Activated CD8-positive, alpha-beta memory T cell treated with anti-CD3 and anti-CD28 coated beads, Interleukin-2, amount 50 U/mL, for 1 hour (primary cell): ENCODE measurements around the gene ARV1.
"Not testable (repeated sequence)": the region's sequence is repeated elsewhere in the genome, so short reads cannot be mapped to it uniquely, and the experiment has no call there.

Source experiments
- DNase-seq: peaks from one replicate; pipeline ENCODE4 v3.0.0-alpha.2; 2020; ENCODE audit errors: extremely low read depth

The ARV1 gene

GRCh38 chr1:231041719-231042261 lies 62.9 kb downstream of the ARV1 start:
- DNase-seq = no peak

DNA sequence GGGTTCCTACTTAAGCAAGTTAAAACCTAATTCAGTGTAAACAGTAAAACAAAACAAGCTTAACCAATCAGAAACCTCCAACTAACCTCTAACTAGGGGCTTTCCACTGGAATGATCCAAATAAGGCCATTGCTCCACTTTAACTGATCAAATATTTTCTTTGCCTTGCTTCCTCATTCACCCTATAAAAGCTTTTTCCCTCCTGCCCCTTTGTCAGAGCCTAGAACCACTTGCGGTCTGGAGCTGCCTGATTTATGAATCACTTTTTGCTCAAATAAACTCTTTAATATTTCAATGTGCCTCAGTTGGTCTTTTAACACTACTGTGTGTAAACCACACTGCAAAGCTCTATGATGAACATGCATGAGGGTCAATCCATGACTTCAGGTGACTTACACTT lies 65.7 kb downstream of the ARV1 start:
- no peak for DNase-seq

DNA sequence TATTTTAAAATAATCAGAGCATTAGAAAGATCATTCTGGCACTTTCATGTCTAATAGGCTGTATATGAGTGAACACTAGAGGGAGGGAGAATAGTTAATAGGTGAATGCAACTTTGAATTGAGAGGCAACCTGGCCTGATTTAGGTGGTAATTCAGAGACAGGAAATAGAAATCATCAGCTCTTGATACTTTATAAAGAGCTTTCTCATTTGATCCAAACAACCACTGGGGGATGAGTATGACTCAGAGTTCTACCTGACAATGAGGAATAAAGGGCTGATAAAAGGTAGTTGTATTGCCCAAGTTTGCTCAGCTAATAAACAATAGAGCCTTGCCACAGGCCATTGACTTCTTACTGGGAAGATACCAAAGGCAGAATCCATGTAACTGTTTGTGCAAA lies 66.4 kb downstream of the ARV1 start:
- DNase-seq = no peak

DNA sequence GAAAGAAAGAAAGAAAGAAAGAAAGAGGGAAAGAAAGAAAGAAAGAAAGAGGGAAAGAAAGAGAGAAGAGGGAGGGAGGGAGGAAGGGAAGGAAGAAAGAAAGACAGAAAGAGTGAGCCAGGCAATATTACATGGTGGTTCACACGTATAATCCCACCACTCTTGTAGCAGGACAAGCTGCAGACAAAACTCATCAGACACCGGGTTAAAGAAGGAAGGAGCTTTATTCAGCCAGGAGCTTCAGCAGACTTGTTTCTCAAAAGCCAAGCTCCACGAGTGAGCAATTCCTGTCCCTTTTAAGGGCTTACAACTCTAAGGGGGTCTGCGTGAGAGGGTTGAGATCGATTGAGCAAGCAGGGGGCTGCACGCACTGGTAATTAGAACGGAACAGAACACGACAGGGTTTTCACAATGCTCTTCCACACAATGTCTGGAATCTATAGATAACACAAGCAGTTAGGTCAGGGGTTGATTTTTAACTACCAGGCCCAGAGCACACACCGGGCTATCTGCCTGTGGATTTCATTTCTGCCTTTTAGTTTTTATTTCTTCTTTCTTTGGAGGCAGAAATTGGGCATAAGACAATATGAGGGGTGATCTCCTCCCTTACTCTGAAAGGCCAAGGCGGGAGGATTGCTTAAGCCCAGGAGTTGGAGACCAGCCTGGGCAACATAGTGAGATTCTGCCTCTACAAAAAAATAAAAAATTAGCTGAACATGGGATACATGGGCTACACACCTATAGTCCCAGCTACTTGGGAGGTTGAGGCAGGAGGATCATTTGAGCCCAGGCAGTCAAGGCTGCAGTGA lies 67.2 kb downstream of the ARV1 start:
- not testable (repeated sequence) for DNase-seq

DNA sequence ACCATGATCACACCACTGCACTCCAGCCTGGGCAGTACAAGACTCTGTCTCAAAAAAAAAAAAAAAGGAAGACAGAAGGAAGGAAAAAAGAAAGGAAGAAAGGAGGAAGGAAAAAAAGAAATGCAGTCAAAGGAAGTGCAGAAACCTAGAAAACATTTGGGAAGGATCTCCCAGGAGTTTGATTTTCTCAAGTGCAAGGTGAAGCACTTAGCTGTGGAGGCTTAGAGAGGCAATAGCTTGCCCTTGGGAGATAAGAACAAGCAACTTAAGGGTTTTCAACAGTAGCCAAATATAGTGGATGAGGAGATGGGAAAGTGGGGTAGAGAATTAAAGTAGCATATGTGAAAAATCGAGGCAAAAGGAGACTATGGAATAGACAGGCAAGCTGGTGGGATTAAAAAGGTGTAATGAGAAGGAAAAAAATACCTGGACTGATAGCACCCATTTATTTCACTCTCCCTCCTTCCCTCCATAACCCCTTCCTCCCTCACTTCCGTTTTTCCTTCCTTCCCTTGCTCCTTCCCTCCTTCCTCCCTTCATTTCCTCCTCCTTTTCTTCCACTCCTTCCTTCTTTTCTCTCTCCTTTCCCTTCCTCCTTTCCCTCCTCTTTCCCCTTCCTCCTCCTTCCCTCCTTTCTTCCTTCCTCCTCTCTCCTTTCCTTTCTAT lies 68.0 kb downstream of the ARV1 start:
- DNase-seq = no peak

- DNase-seq = not testable (repeated sequence)
Measured at GRCh38 chr1:231047529-231047928, 68.6 kb downstream of the ARV1 start.

DNA sequence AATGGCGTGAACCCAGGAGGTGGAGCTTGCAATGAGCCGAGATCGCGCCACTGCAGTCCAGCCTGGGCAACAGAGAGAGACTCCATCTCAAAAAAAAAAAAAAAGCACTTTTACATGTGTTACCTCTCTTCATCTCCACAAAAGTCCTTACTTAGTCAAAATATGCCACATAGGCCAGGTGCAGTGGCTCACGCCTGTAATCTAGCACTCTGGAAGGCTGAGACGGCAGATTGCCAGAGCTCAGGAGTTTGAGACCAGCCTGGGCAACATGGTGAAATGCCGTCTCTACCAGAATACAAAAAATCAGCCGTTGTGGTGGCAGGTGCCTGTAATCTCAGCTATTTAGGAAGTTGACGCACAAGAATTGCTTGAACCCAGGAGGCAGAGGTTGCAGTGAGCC lies 69.5 kb downstream of the ARV1 start:
- DNase-seq = not testable (repeated sequence)

- no peak for DNase-seq
Measured at GRCh38 chr1:231049121-231049979, 70.5 kb downstream of the ARV1 start.
